HT1080 (cell line): ENCODE measurements around the gene ICAM2. TPM values are rescaled to one million over a fixed set of nuclear protein-coding genes. Genes with fewer than 3 reads are reported as not detected.
A peak's percentile ranks its signal among the peaks of the same experiment; 100 is the strongest.
"Not testable (repeated sequence)": the region's sequence is repeated elsewhere in the genome, so short reads cannot be mapped to it uniquely, and the experiment has no call there.

Source experiments
- DNase-seq: peaks from one replicate; pipeline ENCODE4 v3.0.0-alpha.2; 2015; ENCODE audit warnings: low read depth
- total RNA-seq: library from RNA; depleted of rRNA; stranded (reverse); fragments of >200 nt; shearing (Covaris generic); gene quantifications from 2 replicates; pipeline ENCODE4 v1.2.3, GENCODE V29; 2014

The ICAM2 gene
- total RNA-seq, 1 experiment from 2014 or later = 8.2 TPM

- no peak for DNase-seq
Measured at GRCh38 chr17:64045176-64045575, 24.7 kb upstream of the ICAM2 start.

GRCh38 chr17:64042700-64043485 lies 22.5 kb upstream of the ICAM2 start:
- no peak for DNase-seq

GRCh38 chr17:64041912-64042311 lies 21.5 kb upstream of the ICAM2 start:
- no peak for DNase-seq

- no peak for DNase-seq
Measured at GRCh38 chr17:64040206-64040605, 19.8 kb upstream of the ICAM2 start.

GRCh38 chr17:64039106-64039400 lies 18.6 kb upstream of the ICAM2 start:
- no peak for DNase-seq

GRCh38 chr17:64038331-64039105 lies 18.1 kb upstream of the ICAM2 start:
- no peak for DNase-seq

GRCh38 chr17:64037802-64038201 lies 17.4 kb upstream of the ICAM2 start:
- no peak for DNase-seq

GRCh38 chr17:64037180-64037579 lies 16.7 kb upstream of the ICAM2 start:
- DNase-seq = no peak

GRCh38 chr17:64036198-64036922 lies 15.9 kb upstream of the ICAM2 start:
- no peak for DNase-seq

- DNase-seq = peak; percentile 64
Measured at GRCh38 chr17:64032081-64032480, 11.6 kb upstream of the ICAM2 start.

GRCh38 chr17:64028874-64029464 lies 8.5 kb upstream of the ICAM2 start:
- DNase-seq = peak; percentile 46

GRCh38 chr17:64025732-64026294 lies 5.4 kb upstream of the ICAM2 start:
- DNase-seq = peak; percentile 59

GRCh38 chr17:64024781-64025731 lies 4.6 kb upstream of the ICAM2 start:
- no peak for DNase-seq

- no peak for DNase-seq
Measured at GRCh38 chr17:64024215-64024654, 3.8 kb upstream of the ICAM2 start.

GRCh38 chr17:64022611-64023063 lies 2.2 kb upstream of the ICAM2 start:
- no peak for DNase-seq

- not testable (repeated sequence) for DNase-seq
Measured at GRCh38 chr17:64019551-64019961, 877 bp downstream of the ICAM2 start.

- DNase-seq = no peak
Measured at GRCh38 chr17:64017381-64017980, 3.0 kb downstream of the ICAM2 start.

- DNase-seq = no peak
Measured at GRCh38 chr17:64016974-64017373, 3.5 kb downstream of the ICAM2 start.

- no peak for DNase-seq
Measured at GRCh38 chr17:64016231-64016784, 4.1 kb downstream of the ICAM2 start.
